Liver (tissue), 3 donors: ENCODE results near the gene LCORL.

Experiments used
- EGR1 ChIP-seq, 2 donors: IDR thresholded peaks; 2 replicates each; pipeline ENCODE4 v1.6.1; 2016 to 2018; ENCODE audit warnings: antibody characterized with exemption in 2 of 2, low read depth in 2 of 2
- FOXA1 ChIP-seq: IDR thresholded peaks from 2 replicates; pipeline ENCODE4 v1.6.1; 2016; ENCODE audit warnings: antibody characterized with exemption
- FOXA2 ChIP-seq: IDR thresholded peaks from 2 replicates; pipeline ENCODE4 v1.6.1; 2016; ENCODE audit warnings: antibody characterized with exemption
- GABPA ChIP-seq, 2 donors: IDR thresholded peaks in 1 of 2; conservative IDR thresholded peaks in 1 of 2; 2 replicates each; pipeline ENCODE4 v1.6.1; 2016; ENCODE audit warnings: antibody characterized with exemption in 2 of 2, mild to moderate bottlenecking in 1 of 2, moderate library complexity in 1 of 2
- HNF4A ChIP-seq, 2 donors: conservative IDR thresholded peaks; 2 replicates each; pipeline ENCODE4 v1.6.1; 2016; ENCODE audit warnings: antibody characterized with exemption in 2 of 2, mild to moderate bottlenecking in 2 of 2
- JUND ChIP-seq, 2 donors: IDR thresholded peaks; 2 replicates each; pipeline ENCODE4 v1.6.1; 2016; ENCODE audit warnings: antibody characterized with exemption in 2 of 2
- RAD21 ChIP-seq, 2 donors: IDR thresholded peaks; 2 replicates each; pipeline ENCODE4 v1.6.1; 2016; ENCODE audit warnings: antibody characterized with exemption in 2 of 2, mild to moderate bottlenecking in 2 of 2
- RXRA ChIP-seq, 2 donors: IDR thresholded peaks; 2 replicates each; pipeline ENCODE4 v1.6.1; 2017 to 2018; ENCODE audit warnings: antibody characterized with exemption in 2 of 2, mild to moderate bottlenecking in 1 of 2
- SP1 ChIP-seq: IDR thresholded peaks from 2 replicates; pipeline ENCODE4 v1.6.1; 2018; ENCODE audit warnings: antibody characterized with exemption, mild to moderate bottlenecking
- TAF1 ChIP-seq: conservative IDR thresholded peaks from 2 replicates; pipeline ENCODE4 v1.6.1; 2016; ENCODE audit warnings: antibody characterized with exemption, mild to moderate bottlenecking
- TF ChIP-seq, protein P1 (sequence below): fragments of 150-350 bp; IDR thresholded peaks from 2 replicates; pipeline ENCODE4 v1.5.1; 2017; ENCODE audit warnings: improper control_type of control experiment, low read depth, low read length; ENCODE audit not compliant: missing input control
- TF ChIP-seq, protein P2 (sequence below): IDR thresholded peaks from 2 replicates; pipeline ENCODE4 v1.6.1; 2016; ENCODE audit warnings: antibody characterized with exemption, mild to moderate bottlenecking
- TF ChIP-seq, protein P3 (sequence below): IDR thresholded peaks from 2 replicates; pipeline ENCODE4 v1.6.1; 2016; ENCODE audit warnings: antibody characterized with exemption
- donor health status: healthy.
- donor health status: healthy.

DNA sequence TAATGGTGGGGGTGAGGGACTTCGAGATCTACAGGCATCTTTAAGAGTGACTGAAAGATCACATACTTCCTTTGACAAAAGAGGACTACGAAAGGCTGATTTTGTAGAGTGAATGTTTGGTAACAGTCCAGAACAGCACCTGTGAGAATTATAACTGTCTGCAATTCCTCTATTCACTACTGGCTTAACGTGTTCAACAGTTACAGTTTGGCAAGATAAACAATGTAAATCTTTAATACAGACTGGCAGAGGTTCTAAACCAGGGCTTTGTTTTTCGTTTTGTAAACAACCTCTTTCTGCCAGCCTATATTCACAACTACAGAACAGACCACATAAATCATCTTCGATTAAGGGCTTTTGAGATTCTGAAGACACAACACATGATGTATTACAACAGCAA lies 143.9 kb downstream of the LCORL start:
- TF ChIP-seq, protein P1, sequence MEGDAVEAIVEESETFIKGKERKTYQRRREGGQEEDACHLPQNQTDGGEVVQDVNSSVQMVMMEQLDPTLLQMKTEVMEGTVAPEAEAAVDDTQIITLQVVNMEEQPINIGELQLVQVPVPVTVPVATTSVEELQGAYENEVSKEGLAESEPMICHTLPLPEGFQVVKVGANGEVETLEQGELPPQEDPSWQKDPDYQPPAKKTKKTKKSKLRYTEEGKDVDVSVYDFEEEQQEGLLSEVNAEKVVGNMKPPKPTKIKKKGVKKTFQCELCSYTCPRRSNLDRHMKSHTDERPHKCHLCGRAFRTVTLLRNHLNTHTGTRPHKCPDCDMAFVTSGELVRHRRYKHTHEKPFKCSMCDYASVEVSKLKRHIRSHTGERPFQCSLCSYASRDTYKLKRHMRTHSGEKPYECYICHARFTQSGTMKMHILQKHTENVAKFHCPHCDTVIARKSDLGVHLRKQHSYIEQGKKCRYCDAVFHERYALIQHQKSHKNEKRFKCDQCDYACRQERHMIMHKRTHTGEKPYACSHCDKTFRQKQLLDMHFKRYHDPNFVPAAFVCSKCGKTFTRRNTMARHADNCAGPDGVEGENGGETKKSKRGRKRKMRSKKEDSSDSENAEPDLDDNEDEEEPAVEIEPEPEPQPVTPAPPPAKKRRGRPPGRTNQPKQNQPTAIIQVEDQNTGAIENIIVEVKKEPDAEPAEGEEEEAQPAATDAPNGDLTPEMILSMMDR = no peak
- TF ChIP-seq TAF1 (no peak), RAD21 (IDR thresholded peaks at IDR 0.05) (no peak), HNF4A (conservative IDR thresholded peaks at IDR 0.05) (no peak), JUND (IDR thresholded peaks at IDR 0.05) (no peak), GABPA (IDR thresholded peaks at IDR 0.05 in 1 of 2, conservative IDR thresholded peaks at IDR 0.05 in 1 of 2) (no peak), SP1 (no peak), FOXA2 (no peak), RXRA (IDR thresholded peaks at IDR 0.05) (no peak), FOXA1 (no peak), EGR1 (IDR thresholded peaks at IDR 0.05; ENCODE audit: low read depth in 2 of 2) (no peak)
- TF ChIP-seq, protein P2, sequence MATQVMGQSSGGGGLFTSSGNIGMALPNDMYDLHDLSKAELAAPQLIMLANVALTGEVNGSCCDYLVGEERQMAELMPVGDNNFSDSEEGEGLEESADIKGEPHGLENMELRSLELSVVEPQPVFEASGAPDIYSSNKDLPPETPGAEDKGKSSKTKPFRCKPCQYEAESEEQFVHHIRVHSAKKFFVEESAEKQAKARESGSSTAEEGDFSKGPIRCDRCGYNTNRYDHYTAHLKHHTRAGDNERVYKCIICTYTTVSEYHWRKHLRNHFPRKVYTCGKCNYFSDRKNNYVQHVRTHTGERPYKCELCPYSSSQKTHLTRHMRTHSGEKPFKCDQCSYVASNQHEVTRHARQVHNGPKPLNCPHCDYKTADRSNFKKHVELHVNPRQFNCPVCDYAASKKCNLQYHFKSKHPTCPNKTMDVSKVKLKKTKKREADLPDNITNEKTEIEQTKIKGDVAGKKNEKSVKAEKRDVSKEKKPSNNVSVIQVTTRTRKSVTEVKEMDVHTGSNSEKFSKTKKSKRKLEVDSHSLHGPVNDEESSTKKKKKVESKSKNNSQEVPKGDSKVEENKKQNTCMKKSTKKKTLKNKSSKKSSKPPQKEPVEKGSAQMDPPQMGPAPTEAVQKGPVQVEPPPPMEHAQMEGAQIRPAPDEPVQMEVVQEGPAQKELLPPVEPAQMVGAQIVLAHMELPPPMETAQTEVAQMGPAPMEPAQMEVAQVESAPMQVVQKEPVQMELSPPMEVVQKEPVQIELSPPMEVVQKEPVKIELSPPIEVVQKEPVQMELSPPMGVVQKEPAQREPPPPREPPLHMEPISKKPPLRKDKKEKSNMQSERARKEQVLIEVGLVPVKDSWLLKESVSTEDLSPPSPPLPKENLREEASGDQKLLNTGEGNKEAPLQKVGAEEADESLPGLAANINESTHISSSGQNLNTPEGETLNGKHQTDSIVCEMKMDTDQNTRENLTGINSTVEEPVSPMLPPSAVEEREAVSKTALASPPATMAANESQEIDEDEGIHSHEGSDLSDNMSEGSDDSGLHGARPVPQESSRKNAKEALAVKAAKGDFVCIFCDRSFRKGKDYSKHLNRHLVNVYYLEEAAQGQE = no peak
- TF ChIP-seq, protein P3, sequence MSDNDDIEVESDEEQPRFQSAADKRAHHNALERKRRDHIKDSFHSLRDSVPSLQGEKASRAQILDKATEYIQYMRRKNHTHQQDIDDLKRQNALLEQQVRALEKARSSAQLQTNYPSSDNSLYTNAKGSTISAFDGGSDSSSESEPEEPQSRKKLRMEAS = no peak
